ENCODE data around the gene KDM6B.

The KDM6B gene

GRCh38 chr17:7882068-7882467 is 48.1 kb downstream of the KDM6B start:
- no peak for DNase-seq

- no peak for DNase-seq
These were observed 48.6 kb downstream of the KDM6B start for GRCh38 chr17:7882629-7883028.
